CD14-positive monocyte (primary cell): ENCODE results near the gene PDE4D. TPM values are rescaled to one million over a fixed set of nuclear protein-coding genes. Genes with fewer than 3 reads are reported as not detected.

Source experiments
- DNase-seq, 3 donors: peaks; one replicate each; pipeline ENCODE4 v3.0.0-alpha.2; 2011 to 2022
- H2AFZ ChIP-seq: 2 replicates; pipeline ENCODE4 v1.6.0; 2012; ENCODE audit warnings: mild to moderate bottlenecking, low read depth, low read length, inconsistent platforms; ENCODE audit not compliant: insufficient read depth, poor library complexity, severe bottlenecking
- H3K27ac ChIP-seq, 2 donors: 1 replicate in 1 of 2; 2 replicates in 1 of 2; pipeline ENCODE4 v1.5.1; 2012 to 2013; ENCODE audit warnings: low read length in 2 of 2, control low read depth in 1 of 2, inconsistent platforms in 1 of 2, low read depth in 1 of 2, mild to moderate bottlenecking in 1 of 2
- H3K27me3 ChIP-seq, 2 donors: one replicate each; pipeline versions ENCODE4 v1.6.0 to v1.6.1; 2011 to 2013; ENCODE audit warnings: low read length in 2 of 2; ENCODE audit not compliant: control insufficient read depth in 2 of 2, insufficient read depth in 2 of 2
- H3K36me3 ChIP-seq, 2 donors: replicated peaks in 1 of 2; 1 replicate in 1 of 2; 2 replicates in 1 of 2; pipeline versions ENCODE4 v1.5.1 to v1.6.1; 2012 to 2013; ENCODE audit warnings: low read length in 2 of 2, control low read depth in 1 of 2, inconsistent platforms in 1 of 2, mild to moderate bottlenecking in 1 of 2; ENCODE audit not compliant: insufficient read depth in 2 of 2, control insufficient read depth in 1 of 2
- H3K4me1 ChIP-seq, 2 donors: 1 replicate in 1 of 2; 2 replicates in 1 of 2; pipeline versions ENCODE4 v1.5.1 to v1.6.1; 2012 to 2013; ENCODE audit warnings: low read length in 2 of 2, control low read depth in 1 of 2, inconsistent platforms in 1 of 2, mild to moderate bottlenecking in 1 of 2, moderate library complexity in 1 of 2; ENCODE audit not compliant: insufficient read depth in 2 of 2, control insufficient read depth in 1 of 2
- H3K4me2 ChIP-seq: replicated peaks from 2 replicates; pipeline ENCODE3; 2012; ENCODE audit warnings: low read length, moderate library complexity, mild to moderate bottlenecking; ENCODE audit not compliant: poor library complexity, severe bottlenecking; ENCODE audit errors: extremely low read depth
- H3K4me3 ChIP-seq, 3 experiments: fragments of 200-600 bp in 1 of 3; sonication (generic) in 1 of 3; replicated peaks in 1 of 3; 1 replicate in 2 of 3; 2 replicates in 1 of 3; pipeline ENCODE4 v1.5.1; 2011 to 2013; ENCODE audit warnings: low read length in 3 of 3, mild to moderate bottlenecking in 3 of 3, control low read depth in 2 of 3, low read depth in 2 of 3, inconsistent platforms in 1 of 3, moderate library complexity in 1 of 3
- H3K79me2 ChIP-seq: 2 replicates; pipeline ENCODE4 v1.6.0; 2012; ENCODE audit warnings: mild to moderate bottlenecking, control low read depth, inconsistent platforms, low read length, moderate library complexity; ENCODE audit not compliant: insufficient read depth
- H3K9ac ChIP-seq: 2 replicates; pipeline ENCODE4 v1.6.0; 2017; ENCODE audit warnings: low read length, mild to moderate bottlenecking; ENCODE audit not compliant: insufficient read depth, poor library complexity, severe bottlenecking
- H3K9me3 ChIP-seq, 2 donors: replicated peaks in 1 of 2; 1 replicate in 1 of 2; 2 replicates in 1 of 2; pipeline versions ENCODE4 v1.5.1 to v1.6.1; 2012 to 2013; ENCODE audit warnings: low read length in 2 of 2, control low read depth in 1 of 2; ENCODE audit not compliant: control insufficient read depth in 1 of 2, insufficient read depth in 1 of 2
- H4K20me1 ChIP-seq: 2 replicates; pipeline ENCODE4 v1.6.0; 2012; ENCODE audit warnings: mild to moderate bottlenecking, low read length, control low read depth, moderate library complexity; ENCODE audit not compliant: insufficient read depth
- H3K27ac Mint-ChIP-seq, 7 donors: one replicate each; pipeline ENCODE4 v1.8.0; 2020; ENCODE audit warnings: mild to moderate bottlenecking in 7 of 7, mixed read lengths in 7 of 7, moderate library complexity in 6 of 7, inconsistent platforms in 2 of 7
- H3K27me3 Mint-ChIP-seq, 3 donors: one replicate each; pipeline ENCODE4 v1.8.0; 2021 to 2022; ENCODE audit warnings: low read depth in 3 of 3, mild to moderate bottlenecking in 3 of 3, mixed read lengths in 3 of 3, moderate library complexity in 3 of 3, inconsistent platforms in 1 of 3
- H3K36me3 Mint-ChIP-seq, 2 donors: one replicate each; pipeline ENCODE4 v1.8.0; 2020; ENCODE audit warnings: mixed read lengths in 2 of 2, inconsistent platforms in 1 of 2, mild to moderate bottlenecking in 1 of 2
- H3K4me1 Mint-ChIP-seq: one replicate; pipeline ENCODE4 v1.8.0; 2020; ENCODE audit warnings: mild to moderate bottlenecking, mixed read lengths
- H3K4me3 Mint-ChIP-seq, 2 donors: one replicate each; pipeline ENCODE4 v1.8.0; 2020; ENCODE audit warnings: mild to moderate bottlenecking in 2 of 2, mixed read lengths in 2 of 2, moderate library complexity in 1 of 2
- H3K9me3 Mint-ChIP-seq, 7 donors: one replicate each; pipeline ENCODE4 v1.8.0; 2020 to 2022; ENCODE audit warnings: mixed read lengths in 7 of 7, mild to moderate bottlenecking in 6 of 7, moderate library complexity in 6 of 7, inconsistent platforms in 2 of 7
- WGBS: methylation state at CpG from one replicate; pipeline ENCODE4 v1.1.5; 2013; ENCODE audit warnings: missing lambda C conversion rate; ENCODE audit not compliant: insufficient coverage; 5-methylcytosine and 5-hydroxymethylcytosine counted together
- intact Hi-C, 2 donors: fragments of 100-400 bp; cut with micrococcal nuclease; formaldehyde crosslinking; loops; one replicate each; pipeline versions ENCODE4 v1.15.0 to v1.15.1; 2023
- polyA plus RNA-seq, 3 donors: library from polyadenylated mRNA; depleted of rRNA in 1 of 3; unstranded in 2 of 3; stranded (reverse) in 1 of 3; fragments of 300-500 nt in 2 of 3; fragments of >200 nt in 1 of 3; fragmentation: Illumina TruSeq in 2 of 3; gene quantifications; 1 replicate in 2 of 3; 2 replicates in 1 of 3; pipeline ENCODE4 v1.2.3, GENCODE V29; 2012 to 2021
- TF ChIP-seq, protein P1 (sequence below): fragments of 200-600 bp; IDR thresholded peaks from one replicate; pipeline ENCODE4 v1.8.0; 2022; ENCODE audit warnings: antibody characterized with exemption, mild to moderate bottlenecking

PDE4D gene
- polyA plus RNA-seq, 3 donors: 1.9 to 3.4 (median 2.8) TPM

DNA sequence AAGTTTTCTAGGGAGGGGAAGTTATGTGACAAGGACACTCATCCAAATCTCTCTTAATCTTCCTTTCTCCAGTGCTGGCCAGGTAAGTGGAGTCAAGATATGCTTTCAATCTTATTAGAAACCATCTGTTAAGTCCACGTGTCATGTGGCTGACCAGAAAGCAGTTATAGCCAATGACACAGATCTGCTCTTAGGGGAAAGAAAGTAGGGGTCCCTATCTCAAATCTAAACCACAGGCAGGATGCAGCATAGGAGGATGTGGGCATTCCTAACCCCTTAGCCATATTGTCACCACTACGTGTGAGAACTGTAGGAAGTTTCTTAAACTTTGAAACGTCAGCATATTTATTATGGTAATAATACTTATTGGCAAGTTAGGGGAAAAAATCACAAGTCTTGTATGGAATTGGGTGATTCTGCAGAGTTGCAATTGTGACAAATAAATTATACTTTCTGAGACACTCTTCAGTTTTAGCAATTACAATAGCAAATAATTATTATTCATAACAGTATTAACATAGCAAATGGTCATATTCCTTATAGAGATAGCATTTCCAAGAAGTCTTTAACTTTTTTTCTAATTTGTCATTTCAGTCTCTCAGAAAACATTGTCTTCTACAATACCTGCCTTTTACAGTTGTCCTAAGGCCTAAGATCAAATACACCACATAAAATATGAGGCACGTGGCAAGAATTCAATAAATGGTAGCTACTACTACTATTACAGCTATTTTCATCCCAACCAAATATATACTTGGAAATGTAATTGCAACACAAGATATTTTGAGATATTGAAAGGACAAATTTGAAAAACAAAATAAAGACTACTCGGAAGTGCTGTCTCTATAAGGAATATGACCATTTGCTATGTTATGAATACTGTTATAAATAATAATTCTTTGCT is 236.9 kb downstream of the PDE4D start:
- Mint-ChIP-seq H3K27ac (no peak overlapping the region), H3K4me1 (peaks cover 5% of the 10 kb centered on the region)
- no CpG with 5 or more reads among the region's 5 CpGs for WGBS

DNA sequence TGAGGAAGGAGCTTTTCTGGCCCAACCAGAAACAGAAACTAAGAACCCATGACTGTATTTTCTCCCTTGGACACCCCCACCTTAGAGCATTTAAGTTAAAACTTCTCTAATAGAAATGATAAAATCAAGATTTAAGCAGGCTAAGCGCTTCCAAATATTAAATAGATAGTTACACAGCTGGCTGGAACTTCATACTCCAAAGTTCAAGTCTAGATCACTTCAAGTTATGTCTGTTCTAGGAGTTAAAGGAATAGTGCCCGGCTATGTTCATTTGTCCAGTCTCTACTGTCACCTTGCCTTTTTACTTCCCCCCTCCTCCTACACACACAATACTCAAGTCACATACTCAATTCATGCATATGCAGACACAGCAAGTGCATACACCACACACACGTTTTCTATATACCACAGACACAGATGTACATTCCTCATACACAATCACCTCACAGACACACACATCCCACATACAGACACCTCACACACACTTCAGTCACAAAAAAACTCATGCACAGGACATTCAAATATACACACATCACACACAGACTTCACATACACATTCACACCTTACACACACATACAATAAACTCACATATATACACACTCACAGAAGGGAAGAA is 237.7 kb downstream of the PDE4D start:
- Histone ChIP-seq H2AFZ (no peak overlapping the region), H3K27ac (no peak overlapping the region), H3K36me3 (no peaks in the 10 kb centered on the region), H3K4me2 (no peak overlapping the region), H3K9me3 (no peaks in the 10 kb centered on the region), H3K4me3 (no peak overlapping the region), H3K79me2 (no peaks in the 10 kb centered on the region), H3K27me3 (no peaks in the 10 kb centered on the region), H3K9ac (no peak overlapping the region), H4K20me1 (no peaks in the 10 kb centered on the region), H3K4me1 (no peaks in the 10 kb centered on the region)
- H3K4me3 Mint-ChIP-seq: no peak overlapping the region
- TF ChIP-seq, protein P1, sequence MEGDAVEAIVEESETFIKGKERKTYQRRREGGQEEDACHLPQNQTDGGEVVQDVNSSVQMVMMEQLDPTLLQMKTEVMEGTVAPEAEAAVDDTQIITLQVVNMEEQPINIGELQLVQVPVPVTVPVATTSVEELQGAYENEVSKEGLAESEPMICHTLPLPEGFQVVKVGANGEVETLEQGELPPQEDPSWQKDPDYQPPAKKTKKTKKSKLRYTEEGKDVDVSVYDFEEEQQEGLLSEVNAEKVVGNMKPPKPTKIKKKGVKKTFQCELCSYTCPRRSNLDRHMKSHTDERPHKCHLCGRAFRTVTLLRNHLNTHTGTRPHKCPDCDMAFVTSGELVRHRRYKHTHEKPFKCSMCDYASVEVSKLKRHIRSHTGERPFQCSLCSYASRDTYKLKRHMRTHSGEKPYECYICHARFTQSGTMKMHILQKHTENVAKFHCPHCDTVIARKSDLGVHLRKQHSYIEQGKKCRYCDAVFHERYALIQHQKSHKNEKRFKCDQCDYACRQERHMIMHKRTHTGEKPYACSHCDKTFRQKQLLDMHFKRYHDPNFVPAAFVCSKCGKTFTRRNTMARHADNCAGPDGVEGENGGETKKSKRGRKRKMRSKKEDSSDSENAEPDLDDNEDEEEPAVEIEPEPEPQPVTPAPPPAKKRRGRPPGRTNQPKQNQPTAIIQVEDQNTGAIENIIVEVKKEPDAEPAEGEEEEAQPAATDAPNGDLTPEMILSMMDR: no peak
- DNase-seq: no peak
- no peaks in the 10 kb centered on the region for H3K9me3 Mint-ChIP-seq
- H3K27ac Mint-ChIP-seq: no peak overlapping the region
- H3K27me3 Mint-ChIP-seq: no peaks in the 10 kb centered on the region
- intact Hi-C loops: no loop called here
- H3K36me3 Mint-ChIP-seq: peaks cover 0 to 4% of the 10 kb centered on the region in 2 donors
- 83% methylated on average over 2 of the region's 3 CpGs for WGBS
- H3K4me1 Mint-ChIP-seq: peaks cover 5% of the 10 kb centered on the region

More for the DNA sequence above, 236.9 kb downstream of the PDE4D start:
- no peaks in the 10 kb centered on the region for H3K36me3 ChIP-seq
- H3K9me3 Mint-ChIP-seq: no peaks in the 10 kb centered on the region
- no peaks in the 10 kb centered on the region for H3K27me3 Mint-ChIP-seq
- H3K79me2 ChIP-seq: no peaks in the 10 kb centered on the region
- no peak for DNase-seq
- H3K4me3 Mint-ChIP-seq: no peak overlapping the region
- no peaks in the 10 kb centered on the region for H4K20me1 ChIP-seq
- no peak overlapping the region for H3K4me2 ChIP-seq
- TF ChIP-seq, protein P1: no peak
- no peak overlapping the region for H3K4me3 ChIP-seq
- no peaks in the 10 kb centered on the region for H3K9me3 ChIP-seq
- H3K4me1 ChIP-seq: no peaks in the 10 kb centered on the region
- intact Hi-C loops: no loop called here
- no peak overlapping the region for H3K9ac ChIP-seq
- no peak overlapping the region for H3K27ac ChIP-seq
- no peaks in the 10 kb centered on the region for H3K27me3 ChIP-seq
- H3K36me3 Mint-ChIP-seq: peaks cover 0 to 4% of the 10 kb centered on the region in 2 donors
- no peak overlapping the region for H2AFZ ChIP-seq
